H1 (cell line): ENCODE results near the gene MOK. TPM values are rescaled to one million over a fixed set of nuclear protein-coding genes. Genes with fewer than 3 reads are reported as not detected.

Experiments used
- CTCF ChIA-PET: fragments of 300-600 bp; sonication (Branson Sonifier 250); formaldehyde crosslinking; loops from one replicate; lab custom pipeline; 2021; ENCODE audit not compliant: partially characterized antibody; lab: Charles Lee
- POLR2A ChIA-PET: fragments of 300-600 bp; sonication (Branson Sonifier 250); formaldehyde crosslinking; loops from one replicate; lab custom pipeline; 2021; ENCODE audit warnings: inconsistent platforms; ENCODE audit not compliant: partially characterized antibody; lab: Charles Lee
- DNase-seq, 2 experiments: peaks; one replicate each; pipeline versions ENCODE4 v3.0.0 to v3.0.0-alpha.2; 2010 to 2022; ENCODE audit warnings: low spot score in 2 of 2, low read depth in 1 of 2, mixed read lengths in 1 of 2
- FAIRE-seq: peaks from 2 replicates; lab custom pipeline; 2011; peaks lifted over from hg19 to GRCh38; lab: Jason Lieb, UNC
- H2AFZ ChIP-seq: 2 replicates; pipeline ENCODE4 v1.8.1; 2012; ENCODE audit warnings: low read length, inconsistent platforms
- H2AK5ac ChIP-seq: 2 replicates; pipeline ENCODE4 v1.6.1; 2013; ENCODE audit warnings: low read depth, low read length
- H2BK120ac ChIP-seq: replicated peaks from 2 replicates; pipeline ENCODE3; 2013; ENCODE audit warnings: low read depth, low read length, inconsistent platforms
- H2BK12ac ChIP-seq: 2 replicates; pipeline ENCODE4 v1.6.1; 2013; ENCODE audit warnings: low read depth, low read length
- H2BK15ac ChIP-seq: 2 replicates; pipeline ENCODE4 v1.6.1; 2013; ENCODE audit warnings: low read length
- H2BK20ac ChIP-seq: 2 replicates; pipeline ENCODE4 v1.6.1; 2013; ENCODE audit warnings: low read length
- H2BK5ac ChIP-seq: 2 replicates; pipeline ENCODE4 v1.6.1; 2013; ENCODE audit warnings: low read depth, low read length
- H3K14ac ChIP-seq: 2 replicates; pipeline ENCODE4 v1.6.1; 2013; ENCODE audit warnings: inconsistent platforms; ENCODE audit not compliant: insufficient read length
- H3K18ac ChIP-seq: 2 replicates; pipeline ENCODE4 v1.6.1; 2013; ENCODE audit warnings: low read length; ENCODE audit errors: extremely low read depth
- H3K23ac ChIP-seq: 2 replicates; pipeline ENCODE4 v1.6.1; 2013; ENCODE audit warnings: inconsistent platforms; ENCODE audit not compliant: insufficient read length
- H3K23me2 ChIP-seq: 2 replicates; pipeline ENCODE4 v1.6.1; 2013; ENCODE audit warnings: low read depth, low read length
- H3K27ac ChIP-seq: 2 replicates; pipeline ENCODE4 v1.6.1; 2011; ENCODE audit warnings: low read depth, low read length, inconsistent platforms
- H3K27me3 ChIP-seq, 4 experiments: replicated peaks in 1 of 4; 1 replicate in 1 of 4; 2 replicates in 3 of 4; pipeline versions ENCODE4 v1.6.1 to v1.8.1; 2011 to 2013; ENCODE audit warnings: low read length in 3 of 4, mild to moderate bottlenecking in 3 of 4, inconsistent platforms in 2 of 4, mixed read lengths in 2 of 4, moderate library complexity in 1 of 4; ENCODE audit not compliant: control insufficient read depth in 3 of 4, insufficient read depth in 3 of 4; ENCODE audit errors: extremely low read depth in 1 of 4
- H3K36me3 ChIP-seq, 4 experiments: 2 replicates each; pipeline versions ENCODE4 v1.6.1 to v1.8.1; 2011 to 2013; ENCODE audit warnings: mild to moderate bottlenecking in 4 of 4, low read length in 3 of 4, moderate library complexity in 2 of 4, control low read depth in 1 of 4, inconsistent platforms in 1 of 4; ENCODE audit not compliant: insufficient read depth in 4 of 4, control insufficient read depth in 2 of 4
- H3K4ac ChIP-seq: replicated peaks from 2 replicates; pipeline ENCODE3; 2013; ENCODE audit warnings: low read length, low read depth, mixed read lengths, inconsistent platforms; ENCODE audit not compliant: insufficient read length
- H3K4me1 ChIP-seq, 4 experiments: replicated peaks in 1 of 4; 1 replicate in 1 of 4; 2 replicates in 3 of 4; pipeline versions ENCODE4 v1.6.1 to v1.8.1; 2011 to 2013; ENCODE audit warnings: low read length in 3 of 4, inconsistent platforms in 2 of 4, mixed read lengths in 1 of 4; ENCODE audit not compliant: insufficient read depth in 4 of 4, control insufficient read depth in 3 of 4
- H3K4me2 ChIP-seq, 2 experiments: 2 replicates each; pipeline versions ENCODE4 v1.6.1 to v1.8.1; 2011 to 2013; ENCODE audit warnings: low read depth in 2 of 2, low read length in 2 of 2, control low read depth in 1 of 2, inconsistent platforms in 1 of 2, mild to moderate bottlenecking in 1 of 2; ENCODE audit not compliant: insufficient read depth in 1 of 2
- H3K4me3 ChIP-seq, 4 experiments: fragments of 200-600, 300-600 bp in 1 of 4; sonication (generic), shearing (Covaris generic), sonication (Bioruptor Twin) in 1 of 4; 2 replicates each; pipeline versions ENCODE4 v1.5.1 to v1.8.1; 2011 to 2016; ENCODE audit warnings: low read length in 4 of 4, low read depth in 3 of 4, control low read depth in 2 of 4, inconsistent platforms in 2 of 4, mild to moderate bottlenecking in 2 of 4, mixed read lengths in 1 of 4, moderate library complexity in 1 of 4; ENCODE audit not compliant: insufficient read depth in 2 of 4; ENCODE audit errors: extremely low read depth in 1 of 4
- H3K56ac ChIP-seq: replicated peaks from 2 replicates; pipeline ENCODE3; 2013; ENCODE audit warnings: low read depth, mild to moderate bottlenecking, mixed read lengths, low read length, inconsistent platforms; ENCODE audit not compliant: insufficient read length
- H3K79me1 ChIP-seq: 2 replicates; pipeline ENCODE4 v1.6.1; 2013; ENCODE audit warnings: low read depth, low read length, control low read depth
- H3K79me2 ChIP-seq, 2 experiments: 2 replicates each; pipeline versions ENCODE4 v1.6.1 to v1.8.1; 2012 to 2013; ENCODE audit warnings: low read length in 2 of 2, mild to moderate bottlenecking in 2 of 2, inconsistent platforms in 1 of 2; ENCODE audit not compliant: insufficient read depth in 2 of 2, control insufficient read depth in 1 of 2
- H3K9ac ChIP-seq, 4 experiments: replicated peaks in 1 of 4; 1 replicate in 1 of 4; 2 replicates in 3 of 4; pipeline versions ENCODE4 v1.6.1 to v1.8.1; 2011 to 2013; ENCODE audit warnings: low read depth in 3 of 4, low read length in 3 of 4, control low read depth in 2 of 4, mild to moderate bottlenecking in 2 of 4, moderate library complexity in 2 of 4, inconsistent platforms in 1 of 4; ENCODE audit errors: extremely low read depth in 1 of 4
- H3K9me3 ChIP-seq, 2 experiments: 2 replicates each; pipeline versions ENCODE4 v1.6.1 to v1.8.1; 2012 to 2013; ENCODE audit warnings: mild to moderate bottlenecking in 2 of 2, moderate library complexity in 2 of 2, control low read depth in 1 of 2, inconsistent platforms in 1 of 2, low read depth in 1 of 2, low read length in 1 of 2, mixed read lengths in 1 of 2; ENCODE audit not compliant: insufficient read depth in 2 of 2
- H4K20me1 ChIP-seq, 2 experiments: replicated peaks in 1 of 2; 2 replicates each; pipeline versions ENCODE3 to v1.8.1; 2011 to 2013; ENCODE audit warnings: inconsistent platforms in 2 of 2, low read length in 2 of 2, mild to moderate bottlenecking in 1 of 2; ENCODE audit not compliant: insufficient read depth in 2 of 2, control insufficient read depth in 1 of 2
- H4K5ac ChIP-seq: 2 replicates; pipeline ENCODE4 v1.6.1; 2013; ENCODE audit warnings: low read length, low read depth, mixed read lengths, inconsistent platforms; ENCODE audit not compliant: insufficient read length
- H4K8ac ChIP-seq: 2 replicates; pipeline ENCODE4 v1.8.0; 2013; ENCODE audit warnings: mild to moderate bottlenecking, moderate library complexity, low read length, inconsistent platforms; ENCODE audit not compliant: insufficient read depth; ENCODE audit errors: extremely low read depth
- H4K91ac ChIP-seq: replicated peaks from 2 replicates; pipeline ENCODE3; 2013; ENCODE audit warnings: low read length, mixed read lengths, inconsistent platforms; ENCODE audit not compliant: insufficient read length
- BACH1 ChIP-seq: IDR thresholded peaks from 2 replicates; pipeline ENCODE4 v1.6.1; 2012; ENCODE audit warnings: low read length, improper control_type of control experiment
- EP300 ChIP-seq, 2 experiments: IDR thresholded peaks; 1 replicate in 1 of 2; 2 replicates in 1 of 2; pipeline ENCODE4 v1.6.1; 2011 to 2012; ENCODE audit warnings: low read depth in 2 of 2, low read length in 2 of 2, mild to moderate bottlenecking in 2 of 2, borderline replicate concordance in 1 of 2, inconsistent platforms in 1 of 2, moderate library complexity in 1 of 2
- GTF2F1 ChIP-seq: IDR thresholded peaks from 2 replicates; pipeline ENCODE4 v1.6.1; 2012; ENCODE audit warnings: low read depth, low read length, improper control_type of control experiment, borderline replicate concordance
- JUN ChIP-seq: IDR thresholded peaks from 2 replicates; pipeline ENCODE4 v1.6.1; 2011; ENCODE audit warnings: low read depth, mild to moderate bottlenecking, improper control_type of control experiment, low read length
- KDM1A ChIP-seq: fragments of 200-600, 300-600 bp; sonication (generic); IDR thresholded peaks from 2 replicates; pipeline ENCODE4 v1.7.1; 2016; ENCODE audit warnings: mild to moderate bottlenecking, low read length, borderline replicate concordance
- KDM4A ChIP-seq: IDR thresholded peaks from one replicate; pipeline ENCODE4 v1.7.1; 2012; ENCODE audit warnings: low read depth, mild to moderate bottlenecking, moderate library complexity, low read length, inconsistent platforms; ENCODE audit not compliant: severe bottlenecking
- POLR2A ChIP-seq, 2 experiments: IDR thresholded peaks; 1 replicate in 1 of 2; 2 replicates in 1 of 2; pipeline ENCODE4 v1.6.1; 2011; ENCODE audit warnings: low read depth in 2 of 2, low read length in 2 of 2, mild to moderate bottlenecking in 2 of 2; ENCODE audit errors: control extremely low read depth in 1 of 2
- SP2 ChIP-seq: IDR thresholded peaks from 2 replicates; pipeline ENCODE4 v1.6.1; 2012; ENCODE audit warnings: mild to moderate bottlenecking, low read length, inconsistent platforms
- TEAD4 ChIP-seq: IDR thresholded peaks from 2 replicates; pipeline ENCODE4 v1.6.1; 2012; ENCODE audit warnings: low read depth, low read length, inconsistent platforms, mixed read lengths
- YY1 ChIP-seq: IDR thresholded peaks from 2 replicates; pipeline ENCODE4 v1.6.1; 2011; ENCODE audit warnings: low read depth, mild to moderate bottlenecking, low read length
- WGBS, 2 experiments: shearing (Covaris generic) in 1 of 2; methylation state at CpG; one replicate each; pipeline versions ENCODE4 v1.1.6 to v1.1.7; 2013 to 2015; ENCODE audit warnings: low lambda C conversion rate in 2 of 2, mixed read lengths in 2 of 2, inconsistent platforms in 1 of 2, low coverage in 1 of 2, missing lambda C conversion rate in 1 of 2; ENCODE audit not compliant: insufficient replicate concordance in 2 of 2, insufficient coverage in 1 of 2, insufficient read length in 1 of 2; ENCODE audit errors: extremely low coverage in 1 of 2, missing lambda C conversion rate in 1 of 2; 5-methylcytosine and 5-hydroxymethylcytosine counted together
- polyA plus RNA-seq, 7 experiments: library from polyadenylated mRNA; depleted of rRNA in 3 of 7; stranded (reverse) in 5 of 7; unstranded in 2 of 7; fragments of >200 nt in 5 of 7; fragments of 200-250 nt in 2 of 7; gene quantifications; 1 replicate in 5 of 7; 2 replicates in 1 of 7; 4 replicates in 1 of 7; pipeline versions ENCODE4 v1.2.1 to v1.2.3, GENCODE V29; 2011 to 2013; ENCODE audit warnings: missing spikeins in 2 of 7, mixed read lengths in 2 of 7
- total RNA-seq: library from RNA; stranded (reverse); fragmentation: NEBNext Ultra II Directional; extraction: Animal tissue kit (Norgen Biotek cat#: 25700); gene quantifications from 2 replicates; pipeline ENCODE4 v1.2.1, GENCODE V29; 2021
- TF ChIP-seq, protein P1 (sequence below): IDR thresholded peaks from 2 replicates; pipeline ENCODE4 v1.6.1; 2012; ENCODE audit warnings: low read length, inconsistent platforms
- TF ChIP-seq, protein P2 (sequence below): IDR thresholded peaks from 2 replicates; pipeline ENCODE4 v1.6.1; 2012; ENCODE audit warnings: inconsistent platforms

The MOK gene
- total and polyA plus RNA-seq, 2 of the 8 experiments (the other 6 are each of a cell fraction or from before 2014, with no cell fraction given) = 2.1 to 2.5 TPM

DNA sequence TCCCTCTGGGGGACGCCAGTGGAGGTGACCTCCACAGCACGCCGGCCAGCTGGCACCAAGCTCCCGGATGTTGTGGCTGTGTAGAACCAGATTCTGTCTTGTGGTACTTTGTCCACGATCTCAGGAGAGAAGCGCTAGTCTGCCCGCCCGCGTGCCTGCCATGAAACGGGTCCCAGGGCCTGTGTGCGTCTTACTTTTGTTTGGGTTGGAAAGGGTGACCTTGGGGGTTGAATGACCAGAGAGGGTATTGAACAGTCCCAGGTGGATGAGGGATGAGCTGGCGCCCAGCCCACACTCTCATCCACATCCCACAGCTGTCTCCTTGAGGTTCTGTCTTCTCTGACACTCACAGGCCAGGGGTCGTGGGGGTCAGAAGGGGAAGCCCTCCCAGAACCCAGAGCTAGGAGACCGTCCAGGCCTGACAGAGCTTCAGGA, 87.0 kb downstream of the MOK start:
- ChIA-PET CTCF (interaction anchor here (1.3 to 3.0 kb wide), 4 partner anchors 13 to 65 kb away, joined by 3 to 15 read pairs (median 6); no protein-coding TSS in a partner anchor), POLR2A (interaction anchor here (0.9 to 1.5 kb wide), 2 partner anchors 20 to 91 kb away, joined by 3 read pairs; no protein-coding TSS in a partner anchor)
- H3K9me3 ChIP-seq = no peaks in the 10 kb centered on the region
- no peak overlapping the region for H2BK5ac ChIP-seq
- H4K8ac ChIP-seq = no peak overlapping the region
- FAIRE-seq = no peak
- peaks cover 16% of the 10 kb centered on the region for H3K79me1 ChIP-seq
- H4K91ac ChIP-seq = no peak overlapping the region
- no peaks in the 10 kb centered on the region for H3K23me2 ChIP-seq
- WGBS, 2 experiments = 88% methylated on average over 13 of the region's 14 CpGs; no CpG with 5 or more reads in 1 of the 2 experiments
- H4K20me1 ChIP-seq = peaks cover 4 to 23% of the 10 kb centered on the region in 2 experiments
- DNase-seq = no peak
- no peak overlapping the region for H2BK15ac ChIP-seq
- no peak overlapping the region for H3K23ac ChIP-seq
- H2BK12ac ChIP-seq = no peak overlapping the region
- H3K18ac ChIP-seq = no peak overlapping the region
- no peak overlapping the region for H3K4me2 ChIP-seq
- H2AFZ ChIP-seq = no peak overlapping the region
- H3K79me2 ChIP-seq = peaks cover 0 to 16% of the 10 kb centered on the region in 2 experiments; a peak in 2 of 4 replicates
- H3K4me3 ChIP-seq = no peak overlapping the region
- H2BK20ac ChIP-seq = no peak overlapping the region
- H3K4ac ChIP-seq = no peak overlapping the region
- no peak overlapping the region for H2BK120ac ChIP-seq
- no peak overlapping the region for H3K56ac ChIP-seq
- H3K9ac ChIP-seq = no peak overlapping the region
- H3K27ac ChIP-seq = no peak overlapping the region
- H3K14ac ChIP-seq = no peak overlapping the region
- no peak overlapping the region for H4K5ac ChIP-seq
- no peak overlapping the region for H2AK5ac ChIP-seq
- H3K36me3 ChIP-seq = no peaks in the 10 kb centered on the region
- no peaks in the 10 kb centered on the region for H3K27me3 ChIP-seq
- H3K4me1 ChIP-seq = peaks cover 0 to 20% (median 6%) of the 10 kb centered on the region in 4 experiments; a peak in 6 of 7 replicates
- no peak for TF ChIP-seq KDM1A
- no peak for TF ChIP-seq YY1
- TF ChIP-seq JUN = no peak
- TF ChIP-seq KDM4A = no peak
- TF ChIP-seq GTF2F1 = no peak
- TF ChIP-seq EP300 (IDR thresholded peaks at IDR 0.05; ENCODE audit: borderline replicate concordance in 1 of 2, low read depth in 2 of 2, low read length in 2 of 2) = no peak
- TF ChIP-seq BACH1 = no peak
- no peak for TF ChIP-seq TEAD4
- no peak for TF ChIP-seq SP2
- TF ChIP-seq, protein P1, sequence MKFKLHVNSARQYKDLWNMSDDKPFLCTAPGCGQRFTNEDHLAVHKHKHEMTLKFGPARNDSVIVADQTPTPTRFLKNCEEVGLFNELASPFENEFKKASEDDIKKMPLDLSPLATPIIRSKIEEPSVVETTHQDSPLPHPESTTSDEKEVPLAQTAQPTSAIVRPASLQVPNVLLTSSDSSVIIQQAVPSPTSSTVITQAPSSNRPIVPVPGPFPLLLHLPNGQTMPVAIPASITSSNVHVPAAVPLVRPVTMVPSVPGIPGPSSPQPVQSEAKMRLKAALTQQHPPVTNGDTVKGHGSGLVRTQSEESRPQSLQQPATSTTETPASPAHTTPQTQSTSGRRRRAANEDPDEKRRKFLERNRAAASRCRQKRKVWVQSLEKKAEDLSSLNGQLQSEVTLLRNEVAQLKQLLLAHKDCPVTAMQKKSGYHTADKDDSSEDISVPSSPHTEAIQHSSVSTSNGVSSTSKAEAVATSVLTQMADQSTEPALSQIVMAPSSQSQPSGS = no peak
- TF ChIP-seq, protein P2, sequence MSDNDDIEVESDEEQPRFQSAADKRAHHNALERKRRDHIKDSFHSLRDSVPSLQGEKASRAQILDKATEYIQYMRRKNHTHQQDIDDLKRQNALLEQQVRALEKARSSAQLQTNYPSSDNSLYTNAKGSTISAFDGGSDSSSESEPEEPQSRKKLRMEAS = no peak
- TF ChIP-seq POLR2A (IDR thresholded peaks at IDR 0.05; ENCODE audit: control extremely low read depth in 1 of 2, low read depth in 2 of 2, low read length in 2 of 2) = no peak
